Measurements from ENCODE around the gene OR7D2.
"Not testable (repeated sequence)": the region's sequence is repeated elsewhere in the genome, so short reads cannot be mapped to it uniquely, and the experiment has no call there.

OR7D2 gene

GRCh38 chr19:9198044-9198443 lies 19.3 kb downstream of the OR7D2 start:
- not testable (repeated sequence) for FAIRE-seq; DNase-seq (ENCODE audit: insufficient read length, low spot score)

GRCh38 chr19:9205501-9206113 lies 26.8 kb downstream of the OR7D2 start:
- peak; percentile 69 for DNase-seq (ENCODE audit: insufficient read length, low spot score)
- FAIRE-seq: peak; percentile 64

- no peak for FAIRE-seq
- no peak for DNase-seq (ENCODE audit: insufficient read length, low spot score)
These were observed 40.7 kb downstream of the OR7D2 start, which contains the start of gene OR7D4 for GRCh38 chr19:9219489-9219888. Gene OR7D4 (minus strand): TSS chr19:9219589. CDS start chr19:9214837, 4,752 bp downstream.

Measured in HTR-8/SVneo (cell line).